GM21619 (cell line): Measurements from ENCODE around the gene RAPGEF2.
A peak's percentile ranks its signal among the peaks of the same experiment; 100 is the strongest.

Source experiments
- ATAC-seq: cut with Tn5 transposase; IDR thresholded peaks from one replicate; pipeline ENCODE4 v1.9.1; 2021; ENCODE audit not compliant: unreplicated experiment

The RAPGEF2 gene

GRCh38 chr4:159273841-159274240 lies 171.0 kb downstream of the RAPGEF2 start:
- no peak for ATAC-seq

- ATAC-seq: no peak
These were observed 175.5 kb downstream of the RAPGEF2 start for GRCh38 chr4:159278399-159278798.

GRCh38 chr4:159279084-159279483 lies 176.2 kb downstream of the RAPGEF2 start:
- ATAC-seq: no peak

GRCh38 chr4:159280442-159281172 lies 177.7 kb downstream of the RAPGEF2 start:
- ATAC-seq: no peak

GRCh38 chr4:159281771-159282170 lies 178.9 kb downstream of the RAPGEF2 start:
- ATAC-seq: no peak

- no peak for ATAC-seq
These were observed 179.4 kb downstream of the RAPGEF2 start for GRCh38 chr4:159282329-159282728.

- no peak for ATAC-seq
These were observed 180.1 kb downstream of the RAPGEF2 start for GRCh38 chr4:159282944-159283343.

GRCh38 chr4:159283696-159284095 lies 180.8 kb downstream of the RAPGEF2 start:
- no peak for ATAC-seq

GRCh38 chr4:159284113-159284512 lies 181.2 kb downstream of the RAPGEF2 start:
- no peak for ATAC-seq

GRCh38 chr4:159284733-159285132 lies 181.9 kb downstream of the RAPGEF2 start:
- no peak for ATAC-seq

GRCh38 chr4:159287767-159288166 lies 184.9 kb downstream of the RAPGEF2 start:
- ATAC-seq: no peak

GRCh38 chr4:159289682-159290081 lies 186.8 kb downstream of the RAPGEF2 start:
- no peak for ATAC-seq

- no peak for ATAC-seq
These were observed 187.6 kb downstream of the RAPGEF2 start for GRCh38 chr4:159290321-159291030.

GRCh38 chr4:159291176-159291575 lies 188.3 kb downstream of the RAPGEF2 start:
- ATAC-seq: no peak

- ATAC-seq: no peak
These were observed 189.4 kb downstream of the RAPGEF2 start for GRCh38 chr4:159292137-159292896.

GRCh38 chr4:159293811-159294515 lies 191.1 kb downstream of the RAPGEF2 start:
- ATAC-seq: no peak

GRCh38 chr4:159296061-159296460 lies 193.2 kb downstream of the RAPGEF2 start:
- no peak for ATAC-seq

GRCh38 chr4:159297091-159297490 lies 194.2 kb downstream of the RAPGEF2 start:
- peak; percentile 39 for ATAC-seq

- ATAC-seq: peak; percentile 70
These were observed 195.6 kb downstream of the RAPGEF2 start for GRCh38 chr4:159298502-159298901.

- no peak for ATAC-seq
These were observed 200.6 kb downstream of the RAPGEF2 start for GRCh38 chr4:159303435-159303834.

GRCh38 chr4:159305129-159305528 lies 202.2 kb downstream of the RAPGEF2 start:
- no peak for ATAC-seq
